Sciatic nerve (tissue), 2 donors: ENCODE measurements around the gene RARS2. TPM values are rescaled to one million over a fixed set of nuclear protein-coding genes. Genes with fewer than 3 reads are reported as not detected.
A peak's percentile ranks its signal among the peaks of the same experiment; 100 is the strongest.
"Not testable (repeated sequence)": the region's sequence is repeated elsewhere in the genome, so short reads cannot be mapped to it uniquely, and the experiment has no call there.

Experiments used
- ATAC-seq: fragments of 200-7000 bp; cut with Tn5 transposase; one replicate; pipeline ENCODE4 v1.9.1; 2020; ENCODE audit warnings: mild to moderate bottlenecking, moderate library complexity
- DNase-seq: peaks from one replicate; pipeline ENCODE4 v3.0.0-alpha.2; 2020; ENCODE audit warnings: low spot score
- intact Hi-C: fragments of 100-400 bp; cut with DNase I; formaldehyde crosslinking; loops from one replicate; pipeline ENCODE4 v1.14.2; 2022
- total RNA-seq: library from RNA; stranded (reverse); fragmentation: NEBNext Ultra II Directional; extraction: Animal tissue kit (Norgen Biotek cat#: 25700); gene quantifications from one replicate; pipeline ENCODE4 v1.2.1, GENCODE V29; 2021
- donor health status: DM: no; HTN: no; CAD: no.
- donor health status: DM: no; HTN: no; CAD: no.

RARS2 gene
- total RNA-seq, 1 donor from 2014 or later, result 31.9 TPM

DNA sequence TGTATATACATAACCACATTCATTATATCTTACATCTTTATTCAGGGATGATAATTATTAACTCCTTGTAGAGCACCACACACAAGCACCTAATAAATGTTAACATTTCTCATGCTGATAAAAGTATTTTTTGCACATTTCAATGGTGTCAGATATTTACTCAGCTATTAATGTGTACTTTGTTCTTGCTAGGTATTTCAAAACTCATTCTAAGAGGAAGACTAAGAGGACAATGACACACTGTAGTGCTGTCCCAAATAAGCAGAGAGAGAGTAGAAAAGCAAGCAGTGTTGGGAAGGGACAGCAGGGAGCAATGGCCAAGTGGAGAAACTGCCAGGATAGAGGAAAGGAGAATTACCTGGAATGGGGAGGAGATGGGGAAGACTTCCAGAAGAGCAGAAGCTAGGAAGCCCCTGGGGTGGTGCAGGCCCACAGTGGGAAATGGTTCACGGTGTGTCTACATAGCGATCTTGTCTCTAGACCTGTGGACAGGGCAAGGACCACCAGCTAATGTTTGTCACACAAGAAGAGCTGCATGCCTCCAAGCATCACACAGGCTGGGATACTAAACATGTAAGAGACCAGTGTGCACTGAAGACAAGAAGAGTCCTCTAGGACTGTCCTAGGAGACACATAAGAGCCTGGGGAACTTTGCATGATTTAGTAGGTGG lies 55.3 kb downstream of the RARS2 start:
- intact Hi-C loops, result no loop called here
- DNase-seq, result no peak
- no peak for ATAC-seq

DNA sequence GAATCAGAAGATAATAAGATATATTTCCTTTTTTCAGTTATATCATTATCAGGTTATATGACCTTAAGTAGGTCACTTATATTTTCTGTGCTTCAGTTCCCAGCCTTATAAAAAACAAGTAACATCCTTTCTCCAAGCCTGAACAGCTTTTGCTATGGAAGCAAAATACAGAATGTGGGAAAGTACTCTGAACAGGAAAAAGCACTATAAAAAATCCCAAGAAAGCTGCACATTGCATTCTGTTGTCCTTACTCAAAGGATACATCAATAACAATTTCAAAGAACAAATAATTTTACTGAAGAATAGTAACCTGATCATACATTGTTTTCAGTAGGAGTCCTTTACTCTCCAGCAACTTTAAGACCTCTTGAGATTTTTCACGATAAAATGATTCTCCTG lies 60.6 kb downstream of the RARS2 start:
- DNase-seq, result no peak
- intact Hi-C loops, result no loop called here
- no peak for ATAC-seq

DNA sequence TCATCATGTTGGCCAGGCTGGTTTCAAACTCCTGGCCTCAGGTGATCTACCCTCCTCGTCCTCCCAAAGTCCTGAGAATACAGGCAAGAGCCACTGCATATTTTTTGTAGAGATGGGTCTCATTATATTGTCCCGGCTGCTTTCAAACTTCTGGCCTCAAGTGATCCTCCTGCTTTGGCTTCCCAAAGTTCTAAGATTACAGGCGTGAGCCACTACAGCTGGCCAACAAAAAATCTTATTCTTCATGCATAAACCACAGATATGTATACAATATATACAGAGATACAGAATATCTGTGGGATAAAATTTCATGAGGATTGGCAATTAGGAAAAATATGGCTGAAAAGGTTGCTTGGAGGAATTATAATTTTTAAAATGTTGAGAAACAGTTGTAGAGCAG lies 67.1 kb downstream of the RARS2 start:
- DNase-seq, result no peak
- intact Hi-C loops, result no loop called here
- ATAC-seq, result no peak

DNA sequence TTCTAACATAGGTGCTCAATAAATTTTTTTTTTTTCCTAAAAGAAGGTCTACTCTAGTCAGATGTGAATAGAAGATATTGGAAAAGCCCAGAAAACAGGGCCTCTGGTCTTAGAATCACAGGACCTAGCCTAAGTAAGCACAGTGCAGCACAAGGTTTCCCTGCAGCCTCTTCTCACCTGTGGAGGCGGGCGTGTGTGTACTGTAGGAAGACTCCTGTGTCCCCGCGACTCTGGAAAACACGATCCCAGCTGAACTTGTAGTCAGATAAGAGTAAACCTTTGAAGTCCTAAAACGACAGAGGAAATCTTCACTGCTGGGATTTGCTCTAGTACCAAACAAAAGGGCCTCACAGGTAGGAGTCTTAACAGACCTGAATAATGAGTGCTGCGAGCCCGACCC lies 71.3 kb downstream of the RARS2 start:
- no peak for DNase-seq
- ATAC-seq, result no peak
- intact Hi-C loops, result no loop called here

DNA sequence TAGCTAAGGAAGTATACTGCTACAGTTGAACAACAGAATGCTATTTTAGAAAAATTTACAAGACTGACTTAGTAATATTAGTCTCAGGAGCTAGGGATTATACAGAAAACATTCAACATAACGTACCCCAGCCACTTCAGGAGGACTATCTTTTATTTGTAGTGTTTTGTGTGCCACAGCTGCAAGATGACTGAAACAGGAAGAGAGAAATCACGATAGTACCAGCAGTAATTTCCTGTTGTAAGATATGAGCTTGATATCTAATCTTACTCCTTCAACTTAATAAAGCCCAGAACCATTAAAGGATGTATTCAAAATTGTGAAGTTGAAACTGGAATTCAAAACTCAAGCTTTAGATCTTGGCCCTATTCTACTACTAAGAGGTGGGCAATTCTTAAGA lies 75.0 kb downstream of the RARS2 start:
- intact Hi-C loops, result no loop called here
- no peak for ATAC-seq

DNA sequence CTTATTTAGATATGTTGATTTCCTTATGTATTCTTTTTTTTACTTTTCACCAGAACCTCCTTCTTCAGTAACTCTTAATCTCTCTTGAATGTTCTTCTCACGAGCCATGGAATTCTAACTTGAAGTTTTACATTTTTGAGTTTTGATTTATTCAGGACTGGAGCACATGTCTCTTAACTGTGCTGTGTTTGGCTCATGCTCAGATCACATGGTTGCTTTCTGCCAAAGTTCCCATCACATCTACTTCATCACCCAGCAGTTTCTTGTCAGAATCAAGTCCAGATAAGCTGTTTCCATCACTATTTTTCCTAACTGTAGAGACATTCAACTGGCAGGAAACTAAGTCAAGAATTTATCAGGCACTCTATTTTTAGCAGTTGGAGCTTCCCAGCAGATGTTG lies 85.3 kb downstream of the RARS2 start:
- DNase-seq (no peak), ATAC-seq (no peak)
- intact Hi-C loops, result no loop called here

More for the DNA sequence above, 75.0 kb downstream of the RARS2 start:
- DNase-seq, result no peak

DNA sequence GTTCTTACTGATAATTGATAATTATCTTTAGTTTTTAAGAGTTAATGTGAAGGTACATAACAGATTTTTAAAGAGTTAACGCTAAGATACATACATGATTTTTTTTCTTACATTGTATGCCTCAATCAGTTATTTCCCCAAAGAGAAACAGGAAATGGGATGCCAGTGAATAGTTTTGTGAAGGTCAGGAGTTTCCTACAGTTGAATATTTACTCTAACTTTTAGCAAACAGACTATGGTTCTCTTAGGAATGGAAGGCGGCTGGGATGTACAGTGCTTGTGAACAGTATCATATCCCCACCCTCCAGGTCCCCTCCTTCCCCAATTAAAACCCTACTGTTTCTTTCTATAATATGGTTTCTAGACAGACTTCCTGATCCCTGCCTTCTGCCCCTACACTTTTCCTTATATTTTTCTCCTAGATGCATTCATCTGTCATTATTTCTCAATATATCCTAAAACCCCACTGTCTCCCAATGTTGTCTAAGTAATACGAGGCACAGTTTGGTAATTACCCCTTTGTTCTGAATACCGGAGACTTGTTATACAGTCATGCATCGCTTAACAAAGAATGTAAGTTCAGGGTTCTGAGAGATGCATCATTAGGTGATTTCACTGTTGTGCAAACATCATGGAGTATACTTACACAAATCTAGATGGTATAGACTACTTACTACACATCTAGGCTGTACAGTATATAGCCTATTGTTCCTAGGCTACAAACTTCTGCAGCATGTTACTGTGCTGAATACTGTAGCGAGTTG lies 87.8 kb downstream of the RARS2 start:
- ATAC-seq, result no peak
- no peak for DNase-seq
- intact Hi-C loops, result no loop called here

DNA sequence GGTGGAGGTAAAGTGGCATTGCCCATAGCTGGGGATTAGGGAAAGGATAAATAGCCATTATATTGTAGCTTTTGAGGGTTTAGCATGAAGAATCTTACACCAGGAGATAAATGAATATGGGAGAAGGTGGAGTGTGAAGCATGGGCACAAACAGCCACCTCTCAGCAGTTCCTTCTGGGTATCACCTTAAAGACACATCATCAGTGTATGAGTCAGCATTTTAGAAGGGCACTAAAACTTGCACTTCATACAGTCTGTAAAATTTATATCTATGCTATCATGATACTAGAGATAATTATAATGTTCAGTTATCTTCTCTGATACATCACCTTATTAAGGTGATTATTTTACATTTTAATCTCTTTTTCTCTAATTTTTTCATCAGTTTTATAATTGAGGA lies 91.7 kb downstream of the RARS2 start:
- DNase-seq, result no peak
- intact Hi-C loops, result no loop called here
- ATAC-seq, result no peak

DNA sequence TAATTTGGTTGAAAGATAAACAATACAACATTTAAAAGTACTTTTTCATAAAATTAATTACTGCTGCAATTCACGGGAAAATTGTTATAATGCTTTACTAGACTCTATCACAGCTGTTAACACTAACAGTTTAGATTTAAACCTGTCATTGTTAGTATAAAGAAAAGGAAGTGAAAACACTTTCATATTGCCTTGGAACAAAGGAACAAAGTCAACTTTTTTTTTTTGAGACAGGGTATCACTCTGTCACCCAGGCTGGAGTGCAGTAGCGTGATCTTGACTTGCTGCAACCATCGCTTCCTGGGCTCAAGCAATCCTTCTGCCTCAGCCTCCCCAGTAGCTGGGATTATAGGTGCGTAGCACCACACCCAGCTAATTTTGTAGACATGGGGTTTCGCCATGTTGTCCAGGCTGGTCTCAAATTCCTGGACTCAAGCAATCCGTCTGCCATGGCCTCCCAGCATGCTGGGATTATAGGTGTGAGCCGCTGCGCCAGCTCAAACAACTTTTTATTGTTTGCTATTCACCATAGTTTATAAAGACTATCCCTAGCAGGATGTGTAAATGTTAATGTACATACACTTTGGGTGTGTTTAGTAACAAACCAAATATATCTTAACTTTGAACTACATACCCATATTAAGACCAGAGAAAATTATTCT lies 94.9 kb downstream of the RARS2 start:
- intact Hi-C loops, result no loop called here

DNA sequence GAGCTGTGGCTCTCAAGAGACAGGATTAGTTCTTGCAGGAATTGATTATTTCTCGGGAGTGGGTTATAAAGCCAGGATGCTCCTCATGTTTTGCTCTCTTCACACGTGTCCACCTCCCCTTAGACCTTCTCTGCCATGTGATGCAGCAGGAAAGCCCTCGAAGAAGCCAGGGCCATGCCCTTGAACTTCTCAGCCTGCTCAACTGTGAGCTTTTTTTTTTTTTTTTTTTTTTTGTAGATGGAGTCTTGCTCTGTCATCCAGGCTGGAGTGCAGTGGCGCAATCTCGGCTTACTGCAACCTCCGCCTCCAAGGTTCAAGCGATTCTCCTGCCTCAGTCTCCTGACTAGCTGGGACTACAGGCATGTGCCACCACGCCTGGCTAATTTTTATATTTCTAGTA lies 100.5 kb downstream of the RARS2 start:
- intact Hi-C loops, DNase-seq, ATAC-seq: not testable (repeated sequence)

More for the DNA sequence above, 94.9 kb downstream of the RARS2 start:
- no peak for DNase-seq
- no peak for ATAC-seq

DNA sequence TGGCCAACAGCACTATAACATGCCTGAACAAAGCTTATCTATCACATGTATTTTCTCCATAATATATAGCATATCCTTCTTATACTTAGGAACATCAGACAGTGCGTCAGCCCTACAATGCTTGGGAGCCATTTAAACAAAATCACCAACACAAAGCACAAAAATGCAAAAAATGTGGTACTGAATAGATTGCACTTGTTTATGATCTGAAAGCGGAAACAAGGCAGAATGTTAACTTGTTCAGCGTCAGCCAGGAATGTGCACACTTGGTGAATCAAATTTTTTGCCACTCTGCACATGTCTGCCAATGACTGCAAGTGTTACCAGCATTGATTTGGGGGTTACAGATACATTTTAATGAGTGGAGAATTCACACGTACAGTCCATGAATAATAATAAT lies 102.2 kb downstream of the RARS2 start:
- intact Hi-C loops, result no loop called here
- ATAC-seq (no peak), DNase-seq (no peak)

DNA sequence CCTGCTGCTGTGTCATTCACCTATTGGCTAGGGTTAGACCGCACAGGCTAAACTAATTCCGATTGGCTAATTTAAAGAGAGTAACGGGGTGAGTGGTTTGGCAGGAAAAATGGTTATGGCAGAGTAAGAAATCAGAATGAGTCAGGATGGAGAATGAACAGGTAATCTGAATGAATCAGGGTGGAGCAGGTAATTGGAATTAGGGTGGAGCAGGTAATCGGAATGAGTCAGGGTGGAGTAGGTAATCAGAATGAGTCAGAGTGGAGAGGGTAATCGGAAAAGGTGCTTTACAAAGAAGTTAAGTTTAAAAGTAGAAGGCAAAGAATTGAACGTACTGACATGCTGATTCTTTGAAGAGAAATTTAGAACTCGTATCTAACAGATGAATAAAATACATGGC lies 105.3 kb downstream of the RARS2 start:
- ATAC-seq (no peak), DNase-seq (no peak)
- intact Hi-C loops, result no loop called here

DNA sequence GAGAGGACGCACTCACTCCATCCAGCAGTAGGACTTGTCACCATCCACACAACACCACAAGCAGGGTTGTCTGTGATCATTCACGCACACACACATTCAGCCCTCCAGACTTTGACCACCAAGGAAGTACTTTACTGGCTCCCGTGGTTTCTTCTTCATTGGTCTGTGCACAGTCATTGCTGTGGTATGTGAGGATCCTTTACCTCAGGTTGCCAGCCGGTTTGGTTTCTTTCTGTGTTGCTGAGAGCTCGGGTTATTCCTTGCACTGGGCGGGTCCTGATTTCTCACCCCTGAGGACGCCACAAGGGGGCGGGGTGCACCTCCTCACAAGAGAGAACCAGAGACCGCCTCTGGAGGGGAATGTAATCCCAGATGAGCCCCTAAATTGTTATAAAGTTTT lies 105.9 kb downstream of the RARS2 start:
- intact Hi-C loops, result no loop called here
- ATAC-seq (no peak), DNase-seq (no peak)

DNA sequence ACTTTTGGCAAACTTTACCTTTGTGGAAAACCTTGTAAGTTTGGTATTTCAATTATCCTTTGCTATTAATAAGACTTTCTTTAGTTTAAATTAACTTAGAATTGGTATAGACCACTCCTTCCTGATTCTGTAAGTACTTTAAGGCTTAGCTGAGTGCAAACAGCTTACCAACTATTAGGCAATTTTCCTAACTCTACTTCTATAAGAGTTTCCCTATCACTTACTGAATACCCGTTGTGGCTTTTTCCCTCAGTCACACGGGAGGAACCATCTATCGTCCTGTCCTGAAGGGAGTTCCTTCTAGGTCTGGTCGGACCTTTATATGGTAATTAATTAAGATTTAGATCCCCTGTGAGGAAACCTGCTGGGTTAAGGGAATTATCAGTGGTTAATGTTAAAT lies 107.4 kb downstream of the RARS2 start:
- intact Hi-C loops, result no loop called here
- ATAC-seq, result no peak

DNA sequence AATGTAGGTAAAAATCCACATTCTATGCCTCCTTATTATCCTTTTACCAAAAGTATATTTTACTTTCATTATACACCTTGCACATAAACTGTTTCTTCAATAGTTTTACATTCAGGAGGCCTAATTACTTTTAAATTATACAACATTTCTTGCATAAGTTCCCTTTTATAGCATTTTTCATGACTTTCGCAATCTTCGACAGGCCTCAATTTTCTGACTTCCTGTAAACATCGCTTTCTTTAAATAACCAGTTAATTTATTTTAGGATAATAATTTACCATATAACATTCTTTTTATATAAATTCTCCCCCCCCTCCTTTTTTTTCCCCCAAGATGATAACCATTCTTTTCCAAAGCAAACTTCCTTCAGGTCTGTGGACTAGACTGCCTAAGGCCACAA lies 107.9 kb downstream of the RARS2 start:
- ATAC-seq (no peak), DNase-seq (no peak)
- intact Hi-C loops, result no loop called here

More for the DNA sequence above, 107.4 kb downstream of the RARS2 start:
- no peak for DNase-seq

DNA sequence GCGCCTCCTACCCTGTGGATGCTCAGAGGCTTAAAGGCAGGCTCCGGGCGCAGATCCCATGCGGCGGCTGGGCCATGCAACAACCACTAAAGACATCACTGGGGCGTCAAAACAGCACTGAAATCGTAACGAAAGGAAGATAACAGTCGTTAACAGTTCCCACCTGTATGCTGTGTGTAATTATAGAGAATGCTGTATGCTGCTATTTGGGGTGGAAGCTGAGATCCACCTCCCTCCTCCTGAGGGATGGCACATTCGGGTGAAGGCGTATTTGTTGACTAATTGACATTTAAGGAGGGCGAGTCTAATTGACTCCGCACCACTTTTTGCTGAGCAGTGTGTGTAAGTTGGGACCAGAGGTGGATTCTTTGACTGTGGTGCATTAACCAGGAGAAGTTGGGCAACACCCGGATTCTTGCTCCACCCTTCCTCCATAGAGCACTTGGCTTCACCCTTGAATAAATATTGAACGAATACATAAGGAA lies 116.3 kb downstream of the RARS2 start:
- no peak for DNase-seq
- intact Hi-C loops, result no loop called here
- no peak for ATAC-seq

DNA sequence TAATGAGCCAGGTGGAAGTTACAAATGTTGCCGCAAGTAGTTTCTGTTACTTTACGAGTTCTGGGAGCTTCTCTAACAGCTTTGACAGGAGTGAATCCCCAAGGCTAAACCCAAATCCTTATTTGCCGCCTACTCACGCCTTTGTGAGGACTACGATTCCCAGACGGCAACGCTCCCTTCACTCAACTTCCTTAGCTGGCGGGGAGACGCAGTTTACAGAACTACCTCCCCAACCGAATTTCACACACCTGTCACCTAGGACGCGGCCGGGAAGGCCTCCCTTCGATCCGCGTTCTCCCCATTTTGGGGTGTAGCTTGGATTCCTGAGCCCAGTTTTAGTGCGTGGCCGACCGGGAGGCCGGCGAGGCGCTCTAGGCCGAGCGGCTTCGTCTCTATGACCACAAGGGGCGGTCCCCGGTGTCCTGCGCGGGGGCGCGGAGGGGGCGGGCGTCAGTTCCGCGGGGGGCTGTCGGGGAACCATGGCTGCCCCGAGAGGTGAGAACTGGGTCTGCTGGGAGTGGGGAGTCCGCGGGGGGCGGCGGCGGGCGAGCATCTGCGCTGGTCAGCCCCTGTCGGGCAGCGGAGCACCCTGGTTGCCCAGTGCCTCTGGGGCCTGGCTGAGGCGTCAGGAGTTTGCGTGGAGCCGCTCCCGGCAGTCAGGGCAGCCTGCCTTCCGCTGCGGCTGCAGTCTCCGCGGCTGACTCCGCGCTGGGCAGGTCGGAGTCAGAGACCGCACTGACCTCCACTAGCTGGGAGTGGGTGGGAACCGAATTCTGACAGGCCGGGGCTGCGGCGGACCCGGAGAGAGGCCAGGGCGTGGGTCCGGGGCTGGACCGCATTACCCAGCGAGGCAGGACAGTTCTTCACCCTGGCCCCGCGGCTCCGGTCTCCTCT lies 117.0 kb downstream of the RARS2 start, which contains the start of gene SLC35A1:
Gene SLC35A1 (plus strand): TSS at position 450 of the 894 bp plus-strand sequence. CDS start 30 bp downstream, at position 480.
- DNase-seq, result peak; percentile 92
- intact Hi-C loops, result no loop called here
- peak; percentile 99 for ATAC-seq

DNA sequence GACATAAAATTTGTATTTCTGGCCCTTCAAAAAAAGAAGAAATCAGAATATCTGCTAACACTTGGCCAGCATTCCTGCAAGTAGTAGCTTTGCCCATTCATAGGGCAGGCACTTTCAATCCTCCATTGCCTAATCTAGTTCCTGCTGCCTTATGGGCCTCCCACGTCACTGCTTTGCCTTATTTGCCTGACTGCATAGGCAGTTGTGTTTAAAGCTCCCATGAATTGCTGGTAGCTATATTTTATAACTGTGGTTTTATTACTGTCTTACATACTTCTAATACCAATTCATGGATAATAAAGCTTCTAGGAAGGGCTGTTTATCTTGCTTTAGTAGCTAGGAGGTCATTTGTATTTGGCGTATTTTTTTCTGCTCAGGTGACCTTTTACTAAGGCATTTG lies 124.7 kb downstream of the RARS2 start:
- no peak for ATAC-seq
- no peak for DNase-seq
- intact Hi-C loops, result no loop called here
